A172 (cell line): ENCODE results near the gene TAS2R43. TPM values are rescaled to one million over a fixed set of nuclear protein-coding genes. Genes with fewer than 3 reads are reported as not detected.
"Not testable (repeated sequence)": the region's sequence is repeated elsewhere in the genome, so short reads cannot be mapped to it uniquely, and the experiment has no call there.

Experiments used
- DNase-seq: peaks from one replicate; pipeline ENCODE4 v3.0.0-alpha.2; 2015; ENCODE audit warnings: low spot score
- total RNA-seq: library from RNA; depleted of rRNA; stranded (reverse); fragments of >200 nt; shearing (Covaris generic); gene quantifications from 2 replicates; pipeline ENCODE4 v1.2.3, GENCODE V29; 2014; rRNA removed

The TAS2R43 gene, protein sequence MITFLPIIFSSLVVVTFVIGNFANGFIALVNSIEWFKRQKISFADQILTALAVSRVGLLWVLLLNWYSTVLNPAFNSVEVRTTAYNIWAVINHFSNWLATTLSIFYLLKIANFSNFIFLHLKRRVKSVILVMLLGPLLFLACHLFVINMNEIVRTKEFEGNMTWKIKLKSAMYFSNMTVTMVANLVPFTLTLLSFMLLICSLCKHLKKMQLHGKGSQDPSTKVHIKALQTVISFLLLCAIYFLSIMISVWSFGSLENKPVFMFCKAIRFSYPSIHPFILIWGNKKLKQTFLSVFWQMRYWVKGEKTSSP
- total RNA-seq = not detected in 2 replicates

DNA sequence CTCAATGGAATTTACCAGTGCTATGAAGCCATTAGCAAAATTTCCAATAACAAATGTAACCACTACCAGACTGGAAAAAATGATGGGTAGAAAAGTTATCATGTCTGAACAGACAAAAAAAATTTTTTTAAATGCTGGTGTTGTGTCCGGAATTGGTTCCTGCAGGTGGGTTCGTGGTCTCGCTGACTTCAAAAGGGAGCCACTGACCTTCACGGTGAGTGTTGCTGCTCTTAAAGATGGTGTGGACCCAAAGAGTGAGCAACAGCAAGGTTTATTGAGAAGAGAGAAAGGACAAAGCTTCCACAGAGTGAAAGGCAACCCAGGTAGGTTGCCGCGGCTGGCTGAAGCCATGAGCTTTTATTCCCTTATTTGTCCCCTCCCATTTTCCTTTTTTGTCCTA lies at the start of gene TAS2R43:
Gene TAS2R43, minus strand, starts transcription at position 186 of the 400 bp plus-strand sequence. Its CDS starts 84 bp downstream, at position 102.
- DNase-seq = no peak

DNA sequence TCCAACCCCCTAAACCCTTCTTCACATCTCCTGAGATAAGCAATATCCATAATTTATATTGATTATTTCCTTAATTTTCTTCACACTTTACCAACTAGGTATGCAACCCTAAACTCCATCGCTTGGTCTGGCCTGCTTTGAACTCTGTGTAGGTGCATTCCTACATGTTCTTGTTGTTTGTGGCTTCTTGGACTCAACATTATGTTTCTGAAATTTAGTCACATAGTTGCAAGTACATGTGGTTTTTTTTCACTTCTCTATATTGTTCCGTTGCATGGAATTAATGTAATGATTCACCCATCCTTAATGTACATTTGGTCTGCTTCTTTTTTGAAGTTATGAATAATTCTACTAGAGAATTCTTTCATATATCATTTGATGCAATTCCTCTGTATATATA lies 44.0 kb upstream of the TAS2R43 start:
- DNase-seq = no peak

DNA sequence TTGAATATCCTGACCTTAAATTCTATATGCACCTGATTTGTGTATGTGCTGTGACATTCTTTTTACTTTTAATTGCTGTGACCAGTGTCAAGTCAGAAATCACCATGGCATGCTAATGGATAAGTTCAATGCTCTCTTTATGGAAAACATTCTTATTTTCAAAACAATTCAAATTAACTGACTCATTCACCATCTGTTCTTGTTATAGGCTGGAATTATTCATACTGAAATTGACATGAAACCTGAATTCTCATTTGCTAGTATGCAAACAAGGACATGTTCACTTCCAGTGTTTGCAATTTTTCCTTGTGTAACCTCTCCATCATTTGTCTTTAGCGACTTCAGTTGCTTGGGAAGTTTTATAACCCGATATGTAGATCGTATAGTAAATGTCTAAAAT lies 42.2 kb upstream of the TAS2R43 start, which contains the start of gene TAS2R30:
Gene TAS2R30, minus strand, starts transcription at position 340 of the 400 bp plus-strand sequence. CDS start 400 bp downstream, outside the sequence.
- no peak for DNase-seq

DNA sequence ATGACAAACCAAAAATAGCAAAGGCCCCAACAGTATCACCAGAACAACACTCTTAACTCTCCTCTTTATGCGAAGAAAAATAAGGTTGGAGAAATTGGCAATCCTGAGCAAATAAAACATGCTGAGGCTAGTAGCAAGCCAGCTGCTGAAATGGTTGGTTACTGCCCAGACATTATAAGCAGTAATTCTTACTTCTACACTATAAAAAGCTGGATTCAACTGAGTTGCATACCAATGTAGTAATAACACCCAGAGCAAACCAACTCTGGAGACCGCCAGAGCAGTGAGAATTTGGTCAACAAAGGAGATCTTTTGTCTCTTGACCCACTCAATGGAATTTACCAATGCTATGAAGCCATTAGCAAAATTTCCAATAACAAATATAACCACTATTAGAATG lies 41.7 kb upstream of the TAS2R43 start:
- no peak for DNase-seq

DNA sequence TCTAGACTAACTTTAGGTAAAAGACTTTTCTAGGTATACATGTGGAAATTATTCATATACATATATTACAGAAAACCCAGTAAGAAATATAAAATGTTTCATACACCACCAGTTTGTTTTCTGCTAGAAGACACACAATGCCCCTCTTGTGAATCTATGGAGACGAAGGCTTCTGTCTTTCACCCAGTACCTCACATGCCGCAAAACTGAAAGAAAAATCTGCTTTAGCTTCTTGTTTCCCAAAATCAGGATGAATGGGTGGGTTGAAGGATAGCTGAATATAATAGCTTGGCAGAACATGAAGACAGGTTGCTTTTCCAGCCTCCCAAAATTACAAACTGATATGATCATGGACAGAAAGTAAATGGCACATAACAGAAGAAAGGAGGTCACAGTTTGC lies 41.0 kb upstream of the TAS2R43 start:
- DNase-seq = no peak

DNA sequence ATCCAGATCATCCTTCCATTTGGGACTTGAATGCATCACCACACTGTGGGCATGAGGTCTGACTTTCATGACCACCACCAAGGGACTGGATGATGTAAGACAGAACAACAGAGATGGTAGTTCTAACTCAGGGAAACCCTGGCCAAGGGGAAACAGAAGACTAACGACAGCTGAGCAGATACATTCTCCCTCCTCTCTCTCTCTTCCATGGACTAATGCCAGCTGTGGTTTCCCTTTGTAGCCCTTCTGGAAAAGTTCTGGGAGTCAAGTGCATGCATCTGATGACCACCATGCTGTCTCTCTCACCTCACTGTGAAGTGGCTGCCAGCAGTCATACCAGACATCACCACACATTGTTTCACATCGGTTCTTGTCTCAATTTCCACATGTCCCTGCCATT lies 38.9 kb upstream of the TAS2R43 start:
- no peak for DNase-seq

DNA sequence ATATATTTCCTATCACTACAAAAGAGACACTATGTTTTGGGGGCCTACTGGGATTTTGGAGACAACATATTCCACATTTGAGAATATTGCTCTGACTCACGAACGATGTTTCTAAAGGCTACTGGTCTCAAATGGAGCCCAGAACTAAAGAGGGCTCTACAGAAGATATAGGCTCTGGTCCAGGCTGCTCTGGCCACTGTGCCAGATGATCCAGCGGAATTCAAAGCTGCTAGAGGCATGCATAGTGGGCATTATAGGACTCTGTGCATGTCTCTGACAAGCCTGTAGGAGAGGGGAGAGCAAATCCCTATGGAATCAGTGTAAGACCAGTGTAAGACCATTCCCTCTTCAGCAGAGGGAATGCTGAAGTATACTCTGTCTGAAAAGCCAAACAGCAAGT lies 38.3 kb upstream of the TAS2R43 start:
- DNase-seq = no peak

DNA sequence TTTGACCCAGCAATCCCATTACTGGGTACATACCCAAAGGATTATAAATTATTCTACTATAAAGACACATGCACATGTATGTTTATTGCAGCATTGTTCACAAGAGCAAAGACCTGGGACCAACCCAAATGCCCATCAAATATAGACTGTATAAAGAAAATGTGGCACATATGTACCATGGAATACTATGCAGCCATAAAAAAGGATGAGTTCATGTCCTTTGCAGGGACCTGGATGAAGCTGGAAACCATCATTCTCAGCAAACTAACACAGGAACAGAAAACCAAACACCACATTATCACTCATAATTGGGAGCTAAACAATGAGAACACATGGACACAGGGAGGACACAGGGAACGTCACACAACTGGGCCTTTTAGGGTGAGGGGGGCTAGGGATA lies 22.0 kb upstream of the TAS2R43 start:
- DNase-seq = not testable (repeated sequence)

DNA sequence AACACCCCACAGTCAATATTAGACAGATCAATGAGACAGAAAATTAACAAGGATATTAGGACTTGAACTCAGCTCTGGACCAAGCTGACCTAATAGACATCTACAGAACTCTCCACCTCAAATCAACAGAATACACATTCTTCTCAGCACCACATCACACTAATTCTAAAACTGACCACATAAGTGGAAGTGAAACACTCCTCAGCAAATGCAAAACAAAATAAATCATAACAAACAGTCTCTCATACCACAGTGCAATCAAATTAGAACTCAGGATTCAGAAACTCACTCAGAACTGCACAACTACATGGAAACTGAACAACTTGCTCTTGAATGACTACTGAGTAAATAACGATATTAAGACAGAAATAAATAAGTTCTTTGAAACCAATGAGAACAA lies 19.1 kb upstream of the TAS2R43 start:
- not testable (repeated sequence) for DNase-seq

DNA sequence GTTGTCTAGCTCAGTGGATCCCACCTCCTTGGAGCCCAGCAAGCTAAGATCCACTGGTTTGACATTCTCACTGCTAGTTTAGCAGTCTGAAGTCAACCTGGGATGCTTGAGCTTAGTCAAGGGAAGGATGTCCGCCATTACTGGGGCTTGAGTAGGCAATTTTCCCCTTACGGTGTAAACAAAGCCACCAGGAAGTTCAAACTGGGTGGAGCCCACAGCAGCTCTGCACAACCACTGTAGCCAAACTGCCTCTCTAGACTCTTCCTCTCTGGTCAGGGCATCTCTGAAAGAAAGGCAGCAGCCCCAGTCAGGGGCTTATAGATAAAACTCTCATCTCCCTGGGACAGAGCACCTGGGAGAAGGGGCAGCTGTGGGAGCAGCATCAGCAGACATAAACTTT lies 16.7 kb upstream of the TAS2R43 start:
- DNase-seq = no peak

DNA sequence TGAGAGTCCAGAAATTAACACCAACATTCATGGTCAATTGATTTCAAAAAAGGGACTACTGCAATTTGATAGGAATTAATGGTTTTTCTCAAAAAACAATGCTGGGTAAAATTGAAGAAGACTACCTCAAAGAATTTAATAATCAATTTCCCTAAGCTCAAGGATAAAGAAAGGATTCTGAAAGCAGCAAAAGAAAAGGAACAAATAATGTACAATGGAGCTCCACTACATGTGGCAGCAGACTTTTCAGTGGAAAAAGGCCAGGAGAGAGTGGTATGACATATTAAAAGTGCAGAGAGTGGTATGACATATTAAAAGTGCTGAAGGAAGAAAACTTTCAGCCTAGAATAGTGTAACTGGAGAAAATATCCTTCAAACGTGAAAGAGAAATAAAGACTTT lies 15.6 kb upstream of the TAS2R43 start:
- no peak for DNase-seq

DNA sequence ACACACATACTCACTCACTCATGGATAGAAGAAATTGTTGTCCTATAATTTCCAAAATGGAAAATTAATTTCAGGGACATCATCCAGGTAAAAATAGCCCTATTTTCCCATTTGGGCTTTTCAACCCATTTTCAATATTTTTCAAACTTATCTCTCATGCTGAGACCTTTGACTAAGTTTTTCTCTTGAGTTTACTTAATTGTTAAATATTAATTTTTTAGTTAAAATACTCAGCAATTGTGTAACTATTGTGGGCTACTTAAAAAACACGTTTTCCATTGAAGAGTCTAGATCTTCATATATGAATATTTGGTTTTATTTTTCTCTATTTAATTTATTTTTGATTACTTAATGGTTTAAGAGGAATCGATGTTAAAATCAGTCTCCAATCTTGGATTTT lies 14.2 kb upstream of the TAS2R43 start:
- no peak for DNase-seq

DNA sequence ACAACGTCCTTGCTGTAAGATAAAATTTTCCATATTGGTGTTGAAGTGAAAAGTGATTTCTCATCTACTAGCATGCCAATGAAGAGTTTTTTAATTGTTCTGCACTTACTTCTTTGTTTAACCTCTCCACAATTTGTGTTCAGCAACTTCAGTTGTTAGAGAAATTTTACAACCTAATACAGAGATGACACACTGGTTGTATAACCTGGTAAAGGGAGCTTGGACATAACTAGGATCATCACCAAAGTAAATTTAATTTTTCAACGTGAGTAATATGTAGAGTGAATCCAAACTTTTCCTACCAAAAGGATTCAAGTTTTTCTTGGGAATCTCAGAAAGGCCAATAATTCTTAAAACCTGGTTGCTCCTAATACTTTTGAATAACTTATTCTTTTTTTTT lies 13.4 kb upstream of the TAS2R43 start:
- no peak for DNase-seq

DNA sequence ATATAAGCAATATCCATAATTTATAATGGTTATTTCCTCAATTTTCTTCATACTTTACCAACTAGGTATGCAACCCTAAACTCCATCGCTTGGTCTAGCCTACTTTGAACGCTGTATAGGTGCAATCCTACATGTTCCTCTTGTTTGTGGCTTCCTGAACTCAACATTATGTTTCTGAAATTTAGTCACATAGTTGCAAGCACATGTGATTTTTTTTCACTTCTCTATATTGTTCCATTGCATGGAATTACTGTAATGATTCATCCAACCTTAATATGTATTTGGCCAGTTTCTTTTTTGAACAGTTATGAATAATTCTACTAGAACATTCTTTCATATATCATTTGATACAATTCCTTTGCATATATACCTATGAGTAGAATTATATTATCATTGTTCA lies 2.8 kb upstream of the TAS2R43 start:
- DNase-seq = not testable (repeated sequence)

DNA sequence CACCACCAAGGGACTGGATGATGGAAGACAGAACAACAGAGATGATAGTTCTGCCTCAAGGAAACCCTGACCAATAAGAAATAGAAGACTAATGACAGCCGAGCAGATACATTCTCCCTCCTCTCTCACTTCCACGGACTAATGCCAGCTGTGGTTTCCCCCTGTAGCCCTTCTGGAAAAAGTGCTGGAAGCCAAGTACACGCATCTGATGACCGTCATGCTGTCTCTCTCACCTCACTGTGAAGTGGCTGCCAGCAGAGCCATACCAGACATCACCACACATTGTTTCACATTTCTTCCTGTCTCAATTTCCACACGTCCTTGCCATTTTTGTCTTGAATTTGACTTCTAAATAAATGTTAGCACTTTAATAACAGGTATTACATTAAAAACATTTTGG lies 2.9 kb downstream of the TAS2R43 start:
- DNase-seq = no peak

DNA sequence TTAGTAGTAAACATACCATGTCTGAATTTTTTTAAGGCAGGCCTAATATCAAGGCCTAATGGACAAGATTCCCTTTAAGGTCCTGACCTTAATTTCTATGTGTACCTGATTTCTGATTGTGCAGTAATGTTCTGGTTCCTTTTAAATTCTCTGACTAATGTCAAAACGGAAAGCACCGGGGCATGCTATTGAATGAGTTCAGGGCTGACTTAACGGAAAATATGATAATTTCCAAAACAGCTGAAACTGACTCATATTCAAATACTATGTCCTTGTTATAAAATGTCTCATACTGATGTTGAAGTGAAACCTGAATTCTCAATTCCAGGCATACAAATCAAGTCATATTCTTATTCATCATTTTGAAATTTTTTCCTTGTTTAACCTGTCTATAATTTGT lies 6.7 kb downstream of the TAS2R43 start:
- DNase-seq = no peak

DNA sequence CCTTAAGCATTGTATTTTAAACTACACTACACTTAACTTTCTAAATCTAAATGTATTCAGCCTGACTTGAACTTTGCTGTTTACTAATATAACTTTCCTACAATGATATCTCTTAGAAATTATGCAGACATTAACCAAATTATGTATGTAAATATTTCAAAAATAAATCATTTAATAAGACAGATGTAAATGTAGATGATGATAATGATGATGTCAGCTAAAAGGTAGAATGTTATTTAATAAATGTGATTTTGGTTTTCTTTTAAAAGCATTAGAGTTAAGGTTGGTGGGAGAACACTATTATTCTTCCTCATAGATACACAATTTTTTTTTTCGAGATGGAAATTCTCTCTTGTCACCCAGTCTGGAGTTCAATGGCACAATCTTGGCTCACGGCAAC lies 10.1 kb downstream of the TAS2R43 start:
- no peak for DNase-seq

DNA sequence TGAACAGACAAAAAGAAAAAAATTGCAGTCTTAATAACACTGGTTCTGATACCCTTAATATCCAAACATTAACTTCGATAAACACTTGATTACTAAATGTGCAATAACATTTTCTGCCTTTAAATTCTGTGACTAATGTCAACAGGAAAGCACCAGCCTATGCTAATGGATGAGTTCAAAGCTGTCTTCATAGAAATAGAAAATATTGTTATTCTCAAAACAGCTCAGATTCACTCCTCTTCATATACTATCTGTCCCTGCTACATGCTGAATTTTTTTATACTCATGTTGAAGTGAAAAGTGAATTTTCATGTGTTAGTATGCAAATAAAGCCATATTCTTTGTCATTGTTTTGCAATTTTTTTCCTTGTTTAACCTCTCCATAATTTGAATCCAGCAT lies 13.9 kb downstream of the TAS2R43 start:
- no peak for DNase-seq

DNA sequence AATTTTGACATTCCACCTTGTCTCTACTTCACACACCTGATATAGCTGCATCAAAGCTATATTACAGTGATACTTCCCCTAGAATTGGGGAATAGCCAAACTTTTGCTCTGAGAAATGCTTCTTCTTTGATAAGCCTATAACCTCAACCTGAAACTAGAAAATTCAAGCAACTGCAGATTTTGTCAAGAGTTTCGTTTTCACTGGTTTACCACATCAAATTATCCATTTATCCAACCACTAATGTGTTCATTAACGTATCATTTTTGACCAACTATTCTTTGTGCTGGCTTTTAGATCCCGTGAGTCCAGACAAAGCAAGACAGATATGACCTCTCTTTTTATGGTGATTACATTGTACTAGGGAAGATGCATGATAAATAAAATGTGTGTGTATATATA lies 16.5 kb downstream of the TAS2R43 start:
- DNase-seq = no peak

DNA sequence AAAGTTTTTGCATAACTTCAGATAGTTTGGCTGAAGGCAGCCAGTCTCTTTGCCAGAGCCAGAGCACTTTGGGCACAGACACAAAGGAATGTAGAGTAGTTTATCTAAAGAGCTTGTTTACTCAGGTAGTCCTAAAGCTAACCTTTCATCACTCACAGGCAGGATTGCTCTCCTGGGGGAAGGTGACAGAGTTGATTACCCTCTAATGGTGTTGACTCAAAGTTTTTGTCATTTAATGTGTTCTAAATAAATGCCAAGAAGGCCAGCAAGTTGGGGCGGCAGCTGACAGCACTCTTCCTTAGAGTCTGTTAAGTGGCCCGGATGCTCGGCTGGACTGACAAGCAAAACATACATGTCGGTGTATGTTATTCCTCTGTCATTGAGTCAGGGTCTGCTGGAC lies 20.7 kb downstream of the TAS2R43 start:
- DNase-seq = no peak

DNA sequence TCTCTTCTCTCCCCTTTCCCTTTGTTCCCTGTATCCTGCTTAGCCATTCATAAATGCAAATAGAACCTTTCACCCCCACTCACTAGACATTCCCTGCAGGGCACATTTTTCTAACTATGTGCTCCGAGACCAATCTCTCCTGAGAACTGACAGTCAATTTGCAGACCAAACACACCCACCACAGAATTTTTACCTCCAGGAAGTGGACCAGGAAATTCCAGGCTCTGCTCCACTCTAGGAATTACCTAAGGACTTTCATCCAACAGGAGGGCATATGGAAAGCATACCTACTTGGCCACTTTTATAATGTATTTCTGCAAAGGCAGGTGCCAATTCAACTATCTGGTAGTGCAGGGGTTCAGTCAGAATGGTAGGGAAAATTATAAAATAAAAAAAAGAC lies 21.1 kb downstream of the TAS2R43 start:
- DNase-seq = no peak

DNA sequence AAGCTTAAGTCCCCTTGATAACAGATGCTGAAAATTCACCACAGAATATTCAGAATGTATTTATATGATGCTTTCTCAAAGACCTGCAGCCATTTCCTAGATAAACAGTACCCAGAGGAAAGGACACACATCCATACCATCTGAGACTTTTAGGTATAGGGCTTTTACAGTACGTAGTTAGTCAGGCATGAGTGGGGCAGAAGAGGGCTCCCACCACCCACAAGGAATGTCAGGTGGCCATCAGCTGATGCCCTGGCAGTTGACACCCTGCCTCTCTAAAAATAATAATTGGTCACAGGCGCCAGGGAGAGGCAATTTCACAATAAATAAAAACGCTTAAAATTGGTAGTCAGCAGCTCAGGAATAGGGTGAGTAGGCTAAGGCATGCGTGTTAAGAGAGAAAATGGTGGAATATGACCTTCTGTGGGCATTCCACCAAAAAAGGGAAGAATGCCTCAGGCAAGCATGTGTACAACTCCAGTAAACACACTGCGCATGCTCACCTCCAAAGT lies 22.2 kb downstream of the TAS2R43 start:
- no peak for DNase-seq

DNA sequence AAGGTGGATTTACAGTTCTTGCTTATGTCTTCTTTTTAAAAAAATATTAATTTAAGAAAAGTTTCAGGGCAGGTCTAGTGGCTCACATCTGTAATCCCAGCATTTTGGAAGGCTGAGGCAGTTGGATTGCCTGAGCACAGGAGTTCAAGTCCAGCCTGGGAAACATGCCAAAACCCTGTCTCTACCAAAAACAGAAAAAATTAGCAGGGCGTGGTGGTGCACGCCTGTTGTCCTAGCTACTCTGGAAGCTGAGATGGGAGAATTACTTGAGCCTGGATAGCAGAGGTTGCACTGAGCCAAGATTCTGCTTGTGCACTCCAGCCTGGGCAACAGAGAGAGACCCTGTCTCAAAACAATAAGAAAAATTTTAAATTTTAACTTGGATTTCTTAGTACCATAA lies 24.6 kb downstream of the TAS2R43 start:
- DNase-seq = peak; percentile 5

DNA sequence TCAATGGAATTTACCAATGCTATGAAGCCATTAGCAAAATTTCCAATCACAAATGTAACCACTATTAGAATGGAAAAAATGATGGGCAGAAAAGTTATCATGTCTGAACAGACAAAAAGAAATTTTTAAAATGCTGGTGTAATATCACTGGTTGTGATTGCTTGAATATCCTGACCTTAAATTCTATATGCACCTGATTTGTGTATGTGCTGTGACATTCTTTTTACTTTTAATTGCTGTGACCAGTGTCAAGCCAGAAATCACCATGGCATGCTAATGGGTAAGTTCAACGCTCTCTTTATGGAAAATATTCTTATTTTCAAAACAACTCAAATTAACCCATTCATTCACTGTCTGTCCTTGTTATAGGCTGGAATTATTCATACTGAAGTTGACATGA lies 29.9 kb downstream of the TAS2R43 start, which contains the start of gene TAS2R46:
Gene TAS2R46, minus strand, starts transcription at position 101 of the 400 bp plus-strand sequence. Its CDS starts 0 bp downstream, at position 101.
- DNase-seq = not testable (repeated sequence)
